Ishikawa (cell line): ENCODE measurements around the gene HIPK4.
A peak's percentile ranks its signal among the peaks of the same experiment; 100 is the strongest.

ENCODE experiments used
- CEBPB ChIP-seq: IDR thresholded peaks from 2 replicates; pipeline ENCODE4 v1.6.1; 2012
- EP300 ChIP-seq: IDR thresholded peaks from 2 replicates; pipeline ENCODE4 v1.6.1; 2012; ENCODE audit warnings: borderline replicate concordance
- RAD21 ChIP-seq: IDR thresholded peaks from 2 replicates; pipeline ENCODE4 v1.6.1; 2012; ENCODE audit warnings: low read depth
- YY1 ChIP-seq: IDR thresholded peaks from 2 replicates; pipeline ENCODE4 v1.6.1; 2012; ENCODE audit warnings: low read depth

DNA sequence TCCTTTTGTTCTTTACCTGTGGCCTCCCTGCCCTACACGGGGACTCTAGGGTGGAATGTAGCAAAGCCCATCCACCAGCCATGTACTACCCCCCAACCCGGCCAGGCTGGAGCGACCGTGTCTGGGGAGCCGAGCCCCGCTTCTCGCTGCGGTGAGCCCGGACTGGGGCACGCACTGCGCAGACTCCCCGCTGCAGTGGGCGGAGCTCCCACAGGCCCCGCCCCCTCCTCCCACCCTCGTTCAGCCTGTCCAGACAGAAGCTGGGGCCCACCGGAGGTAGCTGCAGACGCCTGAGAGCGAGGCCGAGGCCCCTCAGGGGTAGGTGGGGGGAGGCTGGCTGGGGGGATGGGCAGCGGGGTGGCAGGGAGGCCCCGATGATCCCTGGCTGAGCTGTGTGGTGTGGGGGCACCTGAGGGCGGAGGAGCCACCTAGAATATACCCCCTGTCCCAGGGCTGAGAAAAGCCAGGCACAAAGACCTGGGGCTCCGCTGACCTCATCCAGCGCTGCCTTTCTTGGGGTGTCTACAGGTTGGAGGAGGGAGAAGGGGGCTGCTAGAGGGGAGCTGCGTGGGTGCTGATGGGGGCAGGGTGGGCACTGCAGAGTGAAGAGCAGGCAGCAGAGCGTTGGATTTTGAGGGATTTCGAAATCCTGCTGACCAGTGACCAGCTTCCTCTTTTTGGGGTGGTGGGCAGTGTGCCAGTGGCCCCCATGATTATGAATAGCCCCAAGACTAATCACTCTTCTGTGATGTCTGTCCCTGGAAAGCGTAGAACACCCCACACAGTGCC, 24.2 kb downstream of the HIPK4 start:
- TF ChIP-seq CEBPB: 0 out of 2 replicates have a peak, but pooled peaks have one; percentile 28
- TF ChIP-seq RAD21: no peak
- TF ChIP-seq YY1: no peak; the same call in 1 of the 2 replicates
- no peak for TF ChIP-seq EP300
